Spinal cord (tissue), 10 donors: ENCODE data around the gene PTDSS2. TPM values are rescaled to one million over a fixed set of nuclear protein-coding genes. Genes with fewer than 3 reads are reported as not detected.

ENCODE experiments used
- DNase-seq, 6 donors: peaks; one replicate each; pipeline versions ENCODE4 v3.0.0 to v3.0.0-alpha.2; 2013 to 2015; ENCODE audit warnings: low spot score in 6 of 6, low read depth in 4 of 6
- H3K27ac ChIP-seq: one replicate; pipeline ENCODE4 v1.5.1; 2013; ENCODE audit warnings: low read depth, low read length, control low read depth
- H3K27me3 ChIP-seq: one replicate; pipeline ENCODE4 v1.6.1; 2013; ENCODE audit warnings: low read length; ENCODE audit not compliant: control insufficient read depth, insufficient read depth
- H3K36me3 ChIP-seq: one replicate; pipeline ENCODE4 v1.6.1; 2013; ENCODE audit warnings: low read length; ENCODE audit not compliant: control insufficient read depth, insufficient read depth
- H3K4me1 ChIP-seq: one replicate; pipeline ENCODE4 v1.6.1; 2013; ENCODE audit warnings: low read length; ENCODE audit not compliant: control insufficient read depth, insufficient read depth
- H3K4me3 ChIP-seq: one replicate; pipeline ENCODE4 v1.5.1; 2013; ENCODE audit warnings: low read depth, low read length, control low read depth
- H3K9me3 ChIP-seq: one replicate; pipeline ENCODE4 v1.6.1; 2013; ENCODE audit warnings: low read length; ENCODE audit not compliant: control insufficient read depth, insufficient read depth
- WGBS: methylation state at CpG from one replicate; pipeline ENCODE4 v1.1.5; 2013; ENCODE audit warnings: missing lambda C conversion rate; ENCODE audit not compliant: insufficient coverage; 5-methylcytosine and 5-hydroxymethylcytosine counted together
- polyA plus RNA-seq, 2 donors: library from polyadenylated mRNA; unstranded; fragments of 120-200 nt; gene quantifications; one replicate each; pipeline ENCODE4 v1.2.1, GENCODE V29; 2013; ENCODE audit not compliant: insufficient read length in 2 of 2
- total RNA-seq, 2 donors: library from RNA; depleted of rRNA in 1 of 2; stranded (reverse); fragments of 120-200 nt in 1 of 2; fragments of >200 nt in 1 of 2; gene quantifications; one replicate each; pipeline versions ENCODE4 v1.2.3 to v1.2.4, GENCODE V29; 2013 to 2014
- donor health status: healthy.

The PTDSS2 gene
- total and polyA plus RNA-seq, 4 donors = 17.9 to 62.7 (median 40.2) TPM

- H3K27me3 ChIP-seq = peaks cover 33% of the 10 kb centered on the region
- 47% methylated on average over 13 of the region's 14 CpGs for WGBS
- no peaks in the 10 kb centered on the region for H3K9me3 ChIP-seq
- no peak for DNase-seq
- H3K4me1 ChIP-seq = peaks cover 13% of the 10 kb centered on the region
- no peaks in the 10 kb centered on the region for H3K36me3 ChIP-seq
- H3K27ac ChIP-seq = no peak overlapping the region
- no peak overlapping the region for H3K4me3 ChIP-seq
Observed at GRCh38 chr11:413120-414081, 36.7 kb upstream of the PTDSS2 start.

- WGBS = 65% methylated on average over 6 of the region's 9 CpGs
- Histone ChIP-seq H3K4me3 (no peak overlapping the region), H3K4me1 (peaks cover 13% of the 10 kb centered on the region), H3K27ac (no peak overlapping the region), H3K9me3 (no peaks in the 10 kb centered on the region), H3K27me3 (peaks cover 40% of the 10 kb centered on the region), H3K36me3 (no peaks in the 10 kb centered on the region)
- DNase-seq = no peak
Observed at GRCh38 chr11:414318-414857, 35.7 kb upstream of the PTDSS2 start.

- no peak overlapping the region for H3K27ac ChIP-seq
- WGBS = 77% methylated on average over 5 of the region's 5 CpGs
Observed at GRCh38 chr11:415640-416041, 34.4 kb upstream of the PTDSS2 start.

GRCh38 chr11:416051-416756 lies 33.9 kb upstream of the PTDSS2 start:
- Histone ChIP-seq H3K27ac (no peak overlapping the region), H3K36me3 (no peaks in the 10 kb centered on the region), H3K9me3 (no peaks in the 10 kb centered on the region), H3K4me3 (no peak overlapping the region), H3K4me1 (peaks cover 16% of the 10 kb centered on the region), H3K27me3 (peaks cover 51% of the 10 kb centered on the region)
- no peak for DNase-seq
- 18% methylated on average over 45 of the region's 45 CpGs for WGBS

More at GRCh38 chr11:415640-416041, 34.4 kb upstream of the PTDSS2 start:
- H3K4me1 ChIP-seq = peaks cover 16% of the 10 kb centered on the region
- no peak for DNase-seq
- no peaks in the 10 kb centered on the region for H3K9me3 ChIP-seq
- H3K27me3 ChIP-seq = peaks cover 51% of the 10 kb centered on the region
- H3K36me3 ChIP-seq = no peaks in the 10 kb centered on the region
- H3K4me3 ChIP-seq = no peak overlapping the region

- peak overlapping the region; percentile 18 for H3K4me3 ChIP-seq
- no peak overlapping the region for H3K27ac ChIP-seq
- WGBS = under 1% methylated on average over 97 of the region's 97 CpGs
- H3K9me3 ChIP-seq = no peaks in the 10 kb centered on the region
- DNase-seq = no peak
- H3K27me3 ChIP-seq = peaks cover 51% of the 10 kb centered on the region
- peaks cover 16% of the 10 kb centered on the region for H3K4me1 ChIP-seq
- no peaks in the 10 kb centered on the region for H3K36me3 ChIP-seq
Observed at GRCh38 chr11:416757-417621, 33.1 kb upstream of the PTDSS2 start.

- peaks cover 51% of the 10 kb centered on the region for H3K27me3 ChIP-seq
- 54% methylated on average over 18 of the region's 19 CpGs for WGBS
- DNase-seq = no peak
- no peak overlapping the region for H3K27ac ChIP-seq
- peaks cover 16% of the 10 kb centered on the region for H3K4me1 ChIP-seq
- no peaks in the 10 kb centered on the region for H3K9me3 ChIP-seq
- H3K36me3 ChIP-seq = no peaks in the 10 kb centered on the region
- no peak overlapping the region for H3K4me3 ChIP-seq
Observed at GRCh38 chr11:417652-418342, 32.3 kb upstream of the PTDSS2 start.

GRCh38 chr11:418343-419247 lies 31.5 kb upstream of the PTDSS2 start:
- no peak for DNase-seq
- WGBS = 84% methylated on average over 27 of the region's 30 CpGs

DNA sequence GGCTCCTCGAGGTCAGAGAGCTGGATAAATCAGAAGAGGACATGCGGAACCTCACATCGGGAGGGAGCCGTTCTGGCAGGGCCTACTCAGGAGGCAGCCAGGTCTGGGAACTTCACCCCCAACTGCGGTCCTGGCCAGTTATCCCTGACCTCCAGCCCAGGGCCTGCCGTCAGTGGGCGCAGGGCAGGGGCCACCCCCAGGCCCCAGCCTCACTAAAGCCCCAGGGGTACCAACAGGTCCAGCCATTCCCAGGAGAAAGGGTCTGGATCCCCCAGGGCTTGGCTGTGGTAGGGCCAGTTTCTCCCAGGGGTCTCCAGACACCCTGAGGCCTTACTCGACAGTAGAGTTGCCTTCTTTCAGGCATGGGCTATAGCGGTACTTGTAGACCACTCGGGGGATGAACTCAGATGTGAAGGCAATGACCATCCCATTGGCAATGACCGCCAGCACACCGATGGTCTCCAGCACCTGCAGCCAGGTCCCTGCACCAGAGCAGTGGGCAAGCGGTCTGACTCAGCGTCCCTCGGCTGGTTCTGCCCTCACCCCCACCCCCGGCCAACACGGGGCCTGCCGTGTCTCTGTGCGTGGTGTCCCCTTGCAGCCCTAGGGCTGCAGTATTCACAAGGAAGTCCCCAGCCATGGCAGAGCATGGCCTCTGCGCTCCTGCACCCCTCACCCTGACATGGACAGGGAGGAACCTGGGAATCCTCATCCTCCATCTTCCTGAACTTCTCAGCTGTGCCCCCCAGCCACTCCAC lies 30.7 kb upstream of the PTDSS2 start:
- Histone ChIP-seq H3K36me3 (no peaks in the 10 kb centered on the region), H3K4me1 (peaks cover 16% of the 10 kb centered on the region), H3K9me3 (no peaks in the 10 kb centered on the region), H3K27ac (no peak overlapping the region), H3K4me3 (no peak overlapping the region), H3K27me3 (peaks cover 54% of the 10 kb centered on the region)
- 80% methylated on average over 20 of the region's 20 CpGs for WGBS
- no peak for DNase-seq

More at GRCh38 chr11:418343-419247, 31.5 kb upstream of the PTDSS2 start:
- Histone ChIP-seq H3K27me3 (peaks cover 51% of the 10 kb centered on the region), H3K27ac (no peak overlapping the region), H3K4me3 (no peak overlapping the region), H3K9me3 (no peaks in the 10 kb centered on the region), H3K36me3 (no peaks in the 10 kb centered on the region), H3K4me1 (peaks cover 16% of the 10 kb centered on the region)
